ENCODE measurements around the gene RNFT1. TPM values are rescaled to one million over a fixed set of nuclear protein-coding genes. Genes with fewer than 3 reads are reported as not detected.

The RNFT1 gene, protein sequence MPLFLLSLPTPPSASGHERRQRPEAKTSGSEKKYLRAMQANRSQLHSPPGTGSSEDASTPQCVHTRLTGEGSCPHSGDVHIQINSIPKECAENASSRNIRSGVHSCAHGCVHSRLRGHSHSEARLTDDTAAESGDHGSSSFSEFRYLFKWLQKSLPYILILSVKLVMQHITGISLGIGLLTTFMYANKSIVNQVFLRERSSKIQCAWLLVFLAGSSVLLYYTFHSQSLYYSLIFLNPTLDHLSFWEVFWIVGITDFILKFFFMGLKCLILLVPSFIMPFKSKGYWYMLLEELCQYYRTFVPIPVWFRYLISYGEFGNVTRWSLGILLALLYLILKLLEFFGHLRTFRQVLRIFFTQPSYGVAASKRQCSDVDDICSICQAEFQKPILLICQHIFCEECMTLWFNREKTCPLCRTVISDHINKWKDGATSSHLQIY
- total RNA-seq, result 6.9 and 7.8 TPM in 2 replicates

DNA sequence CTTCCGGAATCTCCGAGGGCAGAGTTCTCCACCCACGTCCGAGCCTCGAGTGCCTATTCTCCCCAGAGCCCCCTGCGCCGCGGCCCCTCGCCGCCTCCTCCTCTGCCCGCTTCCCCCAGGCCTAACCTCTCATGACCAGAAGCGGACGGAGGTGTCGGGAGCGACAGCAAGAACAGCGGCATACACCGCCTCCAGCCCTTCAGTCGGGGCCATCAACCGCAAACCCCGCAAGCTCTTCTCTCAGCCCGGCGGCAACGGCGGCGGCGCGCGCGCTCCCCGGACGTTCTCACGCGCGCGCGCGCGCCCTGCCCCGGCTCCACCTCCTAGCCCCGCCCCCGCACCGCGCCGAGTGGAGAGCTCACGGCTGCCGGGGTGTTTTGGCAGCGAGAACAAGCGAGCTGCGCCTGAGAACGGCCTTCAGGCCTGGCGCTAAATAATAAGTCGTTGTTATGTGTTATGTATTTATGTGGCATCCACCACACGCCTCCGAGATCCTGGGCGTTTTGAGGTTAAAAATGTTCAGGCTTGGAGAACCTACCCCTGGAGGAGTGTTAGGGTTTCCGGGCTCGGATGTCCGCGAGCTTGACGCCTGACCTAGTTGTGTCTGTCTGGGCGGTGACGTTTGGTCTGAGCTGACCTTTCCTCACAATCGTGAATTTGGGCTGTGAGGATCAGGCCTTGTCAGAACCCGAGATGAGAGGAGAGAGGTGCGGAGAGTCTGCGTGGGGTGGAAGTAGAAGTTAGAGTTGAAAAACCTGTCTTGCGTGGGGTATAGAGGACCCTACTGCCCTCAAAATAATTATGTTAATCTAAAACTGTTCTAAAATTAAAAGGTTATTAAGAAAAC, at the start of gene RNFT1:
TSS of gene RNFT1 (minus strand) at position 259 of the 847 bp plus-strand sequence. CDS start at position 182, 77 bp downstream.

Other genes starting within 250 kb of the RNFT1 start
- gene TUBD1, start 71.8 kb downstream of the RNFT1 start, total RNA-seq, result 7.9 and 8.7 TPM in 2 replicates
- gene RPS6KB1, start 71.6 kb downstream of the RNFT1 start, total RNA-seq, result 14.3 and 24.7 TPM in 2 replicates
- 13.0 and 18.1 TPM in 2 replicates for gene HEATR6, start 114.2 kb upstream of the RNFT1 start, total RNA-seq
- not detected in 2 replicates for gene CA4, start 185.2 kb upstream of the RNFT1 start, total RNA-seq